ENCODE measurements around the gene GNAZ.

DNA sequence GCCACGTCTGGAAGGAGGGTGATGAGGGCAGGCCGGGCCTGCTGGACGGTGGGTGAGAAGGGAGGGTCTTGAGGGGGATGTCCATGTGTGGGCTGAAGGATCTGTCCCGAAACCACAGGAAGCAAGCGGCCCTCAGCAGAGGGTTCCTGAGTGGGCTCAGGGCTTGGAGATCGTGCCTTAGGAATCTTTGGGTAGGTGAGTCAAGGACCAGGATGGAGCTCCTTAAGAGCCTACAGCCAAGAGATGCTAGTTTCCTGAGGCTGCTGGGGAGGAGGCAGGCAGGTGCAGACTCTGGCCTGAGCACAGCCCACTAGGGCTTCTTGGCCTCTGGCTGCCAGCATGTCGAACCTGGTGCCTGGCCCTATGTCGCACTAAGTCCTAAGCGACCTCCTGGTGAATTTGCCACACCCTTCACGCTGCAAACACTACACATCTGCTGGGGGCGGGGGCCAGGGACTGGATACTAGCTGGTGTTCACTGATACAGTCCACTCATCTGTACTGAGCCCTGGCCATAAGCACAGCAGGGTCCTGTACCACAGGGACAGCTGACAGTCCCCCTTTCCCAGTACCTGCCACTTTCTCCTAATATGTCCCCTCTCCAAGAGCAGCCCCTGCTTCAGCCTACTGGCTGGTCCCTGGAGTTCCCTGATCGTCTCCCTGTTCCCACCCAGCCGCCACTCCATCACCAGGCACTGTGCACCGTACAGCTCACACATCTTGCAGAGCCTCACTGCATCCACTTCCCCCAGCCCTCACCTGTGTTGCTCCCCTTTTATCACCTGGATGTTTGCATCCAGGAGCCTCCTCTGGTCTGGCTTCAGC, 19.5 kb downstream of the GNAZ start:
- TF ChIP-seq, protein P1, sequence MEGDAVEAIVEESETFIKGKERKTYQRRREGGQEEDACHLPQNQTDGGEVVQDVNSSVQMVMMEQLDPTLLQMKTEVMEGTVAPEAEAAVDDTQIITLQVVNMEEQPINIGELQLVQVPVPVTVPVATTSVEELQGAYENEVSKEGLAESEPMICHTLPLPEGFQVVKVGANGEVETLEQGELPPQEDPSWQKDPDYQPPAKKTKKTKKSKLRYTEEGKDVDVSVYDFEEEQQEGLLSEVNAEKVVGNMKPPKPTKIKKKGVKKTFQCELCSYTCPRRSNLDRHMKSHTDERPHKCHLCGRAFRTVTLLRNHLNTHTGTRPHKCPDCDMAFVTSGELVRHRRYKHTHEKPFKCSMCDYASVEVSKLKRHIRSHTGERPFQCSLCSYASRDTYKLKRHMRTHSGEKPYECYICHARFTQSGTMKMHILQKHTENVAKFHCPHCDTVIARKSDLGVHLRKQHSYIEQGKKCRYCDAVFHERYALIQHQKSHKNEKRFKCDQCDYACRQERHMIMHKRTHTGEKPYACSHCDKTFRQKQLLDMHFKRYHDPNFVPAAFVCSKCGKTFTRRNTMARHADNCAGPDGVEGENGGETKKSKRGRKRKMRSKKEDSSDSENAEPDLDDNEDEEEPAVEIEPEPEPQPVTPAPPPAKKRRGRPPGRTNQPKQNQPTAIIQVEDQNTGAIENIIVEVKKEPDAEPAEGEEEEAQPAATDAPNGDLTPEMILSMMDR (IDR thresholded peaks at IDR 0.05 in 2 of 3, conservative IDR thresholded peaks at IDR 0.05 in 1 of 3; ENCODE audit: borderline replicate concordance in 1 of 3, insufficient read depth in 1 of 3, low read depth in 2 of 3, low read length in 2 of 3) = no peak
- TF ChIP-seq POLR2A (IDR thresholded peaks at IDR 0.05; ENCODE audit: borderline replicate concordance, extremely low read depth, insufficient read depth, insufficient read length) (no peak), SRF (IDR thresholded peaks at IDR 0.05; ENCODE audit: low read depth) (no peak), YY1 (IDR thresholded peaks at IDR 0.05; ENCODE audit: extremely low read depth, insufficient replicate concordance, low read depth, low read length) (no peak)
- TF ChIP-seq, protein P2, sequence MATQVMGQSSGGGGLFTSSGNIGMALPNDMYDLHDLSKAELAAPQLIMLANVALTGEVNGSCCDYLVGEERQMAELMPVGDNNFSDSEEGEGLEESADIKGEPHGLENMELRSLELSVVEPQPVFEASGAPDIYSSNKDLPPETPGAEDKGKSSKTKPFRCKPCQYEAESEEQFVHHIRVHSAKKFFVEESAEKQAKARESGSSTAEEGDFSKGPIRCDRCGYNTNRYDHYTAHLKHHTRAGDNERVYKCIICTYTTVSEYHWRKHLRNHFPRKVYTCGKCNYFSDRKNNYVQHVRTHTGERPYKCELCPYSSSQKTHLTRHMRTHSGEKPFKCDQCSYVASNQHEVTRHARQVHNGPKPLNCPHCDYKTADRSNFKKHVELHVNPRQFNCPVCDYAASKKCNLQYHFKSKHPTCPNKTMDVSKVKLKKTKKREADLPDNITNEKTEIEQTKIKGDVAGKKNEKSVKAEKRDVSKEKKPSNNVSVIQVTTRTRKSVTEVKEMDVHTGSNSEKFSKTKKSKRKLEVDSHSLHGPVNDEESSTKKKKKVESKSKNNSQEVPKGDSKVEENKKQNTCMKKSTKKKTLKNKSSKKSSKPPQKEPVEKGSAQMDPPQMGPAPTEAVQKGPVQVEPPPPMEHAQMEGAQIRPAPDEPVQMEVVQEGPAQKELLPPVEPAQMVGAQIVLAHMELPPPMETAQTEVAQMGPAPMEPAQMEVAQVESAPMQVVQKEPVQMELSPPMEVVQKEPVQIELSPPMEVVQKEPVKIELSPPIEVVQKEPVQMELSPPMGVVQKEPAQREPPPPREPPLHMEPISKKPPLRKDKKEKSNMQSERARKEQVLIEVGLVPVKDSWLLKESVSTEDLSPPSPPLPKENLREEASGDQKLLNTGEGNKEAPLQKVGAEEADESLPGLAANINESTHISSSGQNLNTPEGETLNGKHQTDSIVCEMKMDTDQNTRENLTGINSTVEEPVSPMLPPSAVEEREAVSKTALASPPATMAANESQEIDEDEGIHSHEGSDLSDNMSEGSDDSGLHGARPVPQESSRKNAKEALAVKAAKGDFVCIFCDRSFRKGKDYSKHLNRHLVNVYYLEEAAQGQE (IDR thresholded peaks at IDR 0.05; ENCODE audit: low read depth) = no peak
- TF ChIP-seq, protein P3, sequence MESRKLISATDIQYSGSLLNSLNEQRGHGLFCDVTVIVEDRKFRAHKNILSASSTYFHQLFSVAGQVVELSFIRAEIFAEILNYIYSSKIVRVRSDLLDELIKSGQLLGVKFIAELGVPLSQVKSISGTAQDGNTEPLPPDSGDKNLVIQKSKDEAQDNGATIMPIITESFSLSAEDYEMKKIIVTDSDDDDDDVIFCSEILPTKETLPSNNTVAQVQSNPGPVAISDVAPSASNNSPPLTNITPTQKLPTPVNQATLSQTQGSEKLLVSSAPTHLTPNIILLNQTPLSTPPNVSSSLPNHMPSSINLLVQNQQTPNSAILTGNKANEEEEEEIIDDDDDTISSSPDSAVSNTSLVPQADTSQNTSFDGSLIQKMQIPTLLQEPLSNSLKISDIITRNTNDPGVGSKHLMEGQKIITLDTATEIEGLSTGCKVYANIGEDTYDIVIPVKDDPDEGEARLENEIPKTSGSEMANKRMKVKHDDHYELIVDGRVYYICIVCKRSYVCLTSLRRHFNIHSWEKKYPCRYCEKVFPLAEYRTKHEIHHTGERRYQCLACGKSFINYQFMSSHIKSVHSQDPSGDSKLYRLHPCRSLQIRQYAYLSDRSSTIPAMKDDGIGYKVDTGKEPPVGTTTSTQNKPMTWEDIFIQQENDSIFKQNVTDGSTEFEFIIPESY (IDR thresholded peaks at IDR 0.05; ENCODE audit: extremely low read depth, insufficient replicate concordance, low read length) = no peak

Measured in HCT116 (cell line).